GM23248 (cell line): ENCODE results near the gene CCDC127. TPM values are rescaled to one million over a fixed set of nuclear protein-coding genes. Genes with fewer than 3 reads are reported as not detected.
A peak's percentile ranks its signal among the peaks of the same experiment; 100 is the strongest.
"Not testable (repeated sequence)": the region's sequence is repeated elsewhere in the genome, so short reads cannot be mapped to it uniquely, and the experiment has no call there.

Experiments
- DNase-seq: peaks from one replicate; pipeline ENCODE4 v3.0.0-alpha.2; 2015
- H2AFZ ChIP-seq: fragments of 200-600 bp; sonication (generic); 2 replicates; pipeline ENCODE4 v1.6.1; 2016; ENCODE audit warnings: antibody characterized with exemption
- H3F3A ChIP-seq: fragments of 200-600 bp; sonication (generic); 2 replicates; pipeline ENCODE4 v1.6.1; 2016; ENCODE audit warnings: mild to moderate bottlenecking, antibody characterized with exemption, mixed run types; ENCODE audit not compliant: insufficient read depth
- H3K27ac ChIP-seq: fragments of 200-600 bp; sonication (generic); 2 replicates; pipeline ENCODE4 v1.5.1; 2016; ENCODE audit warnings: mild to moderate bottlenecking
- H3K27me3 ChIP-seq: fragments of 200-600 bp; sonication (generic); replicated peaks from 2 replicates; pipeline ENCODE4 v1.6.1; 2016; ENCODE audit warnings: mild to moderate bottlenecking; ENCODE audit not compliant: insufficient read depth
- H3K36me3 ChIP-seq: fragments of 200-600 bp; sonication (generic); 2 replicates; pipeline ENCODE4 v1.6.1; 2016; ENCODE audit warnings: low read depth, mild to moderate bottlenecking
- H3K4me1 ChIP-seq: fragments of 200-600 bp; sonication (generic); 2 replicates; pipeline ENCODE4 v1.6.1; 2016; ENCODE audit warnings: mild to moderate bottlenecking; ENCODE audit not compliant: insufficient read depth
- H3K4me2 ChIP-seq: fragments of 200-600 bp; sonication (generic); one replicate; pipeline ENCODE4 v1.6.1; 2016; ENCODE audit warnings: mild to moderate bottlenecking; ENCODE audit not compliant: unreplicated experiment
- H3K4me3 ChIP-seq: fragments of 200-600 bp; sonication (generic); 2 replicates; pipeline ENCODE4 v1.5.1; 2016; ENCODE audit warnings: mild to moderate bottlenecking
- H3K79me2 ChIP-seq: fragments of 200-600 bp; sonication (generic); 2 replicates; pipeline ENCODE4 v1.6.1; 2016; ENCODE audit warnings: mild to moderate bottlenecking; ENCODE audit not compliant: insufficient read depth
- H3K9ac ChIP-seq: fragments of 200-600 bp; sonication (generic); 2 replicates; pipeline ENCODE4 v1.6.1; 2016; ENCODE audit warnings: mild to moderate bottlenecking
- H3K9me2 ChIP-seq: fragments of 200-600 bp; sonication (generic); 2 replicates; pipeline ENCODE4 v1.6.1; 2016; ENCODE audit warnings: mixed run types, mild to moderate bottlenecking, moderate library complexity; ENCODE audit not compliant: insufficient read depth
- H3K9me3 ChIP-seq: fragments of 200-600 bp; sonication (generic); one replicate; pipeline ENCODE4 v1.6.1; 2017; ENCODE audit warnings: low read depth
- H4K20me1 ChIP-seq: fragments of 200-600 bp; sonication (generic); 2 replicates; pipeline ENCODE4 v1.6.0; 2016; ENCODE audit not compliant: insufficient read depth
- EZH2 ChIP-seq: fragments of 200-600 bp; sonication (generic); IDR thresholded peaks from 2 replicates; pipeline ENCODE4 v1.6.1; 2018; ENCODE audit warnings: antibody characterized with exemption, mild to moderate bottlenecking; ENCODE audit not compliant: insufficient read depth, poor library complexity, severe bottlenecking
- EZH2phosphoT487 ChIP-seq: fragments of 200-600 bp; sonication (generic); IDR thresholded peaks from 2 replicates; pipeline ENCODE4 v1.6.1; 2018; ENCODE audit warnings: antibody characterized with exemption, moderate library complexity, mild to moderate bottlenecking, low read depth; ENCODE audit not compliant: insufficient read depth
- WGBS, 2 experiments: methylation state at CpG; one replicate each; pipeline ENCODE4 v1.1.6; 2015 to 2017; ENCODE audit warnings: low lambda C conversion rate in 2 of 2, low coverage in 1 of 2; ENCODE audit errors: missing lambda C conversion rate in 2 of 2; 5-methylcytosine and 5-hydroxymethylcytosine counted together
- in situ Hi-C: fragments of 300-500 bp; cut with MboI; formaldehyde crosslinking; loops from 2 replicates; pipeline ENCODE4 v1.15.0; 2020
- polyA plus RNA-seq: library from polyadenylated mRNA; unstranded; fragments of >200 nt; fragmentation: Nextera tagmentation; extraction: Ambion mirVana; gene quantifications from 2 replicates; pipeline ENCODE4 v1.2.1, GENCODE V29; 2016
- total RNA-seq: library from RNA; depleted of rRNA; stranded (reverse); fragments of >200 nt; shearing (Covaris generic); gene quantifications from 2 replicates; pipeline ENCODE4 v1.2.3, GENCODE V29; 2014; rRNA removed

The CCDC127 gene
- total RNA-seq: 6.3 and 7.5 TPM in 2 replicates
- 10.4 and 11.3 TPM in 2 replicates for polyA plus RNA-seq

- Histone ChIP-seq H3K27ac (peak within 1 kb of the TSS; percentile 60), H4K20me1 (peaks cover 13% of the 10 kb centered on the region; the same call in 1 of the 2 replicates), H3K4me3 (peak within 1 kb of the TSS; percentile 94), H3K4me2 (peak within 1 kb of the TSS; percentile 98), H3K9ac (peak within 1 kb of the TSS; percentile 89), H2AFZ (peak within 1 kb of the TSS; percentile 89), H3K4me1 (peaks cover 20% of the 10 kb centered on the region), H3K79me2 (peaks cover 78% of the 10 kb centered on the region), H3F3A (peaks cover 20% of the 10 kb centered on the region)
- H3K9me3 ChIP-seq, in situ Hi-C loops, H3K9me2 ChIP-seq, H3K27me3 ChIP-seq, H3K36me3 ChIP-seq: not testable (repeated sequence)
- WGBS, 2 experiments: 3 to 4% methylated on average over 57 to 60 of the region's 75 CpGs
- peak; percentile 97 for DNase-seq
Measured at GRCh38 chr5:217494-218456, at the start of gene CCDC127, which contains the start of gene SDHA. Gene CCDC127 (minus strand): TSS chr5:218153. CDS start chr5:216849, 1,304 bp downstream. Gene SDHA (plus strand): TSS chr5:218320. CDS start chr5:218356, 36 bp downstream.

DNA sequence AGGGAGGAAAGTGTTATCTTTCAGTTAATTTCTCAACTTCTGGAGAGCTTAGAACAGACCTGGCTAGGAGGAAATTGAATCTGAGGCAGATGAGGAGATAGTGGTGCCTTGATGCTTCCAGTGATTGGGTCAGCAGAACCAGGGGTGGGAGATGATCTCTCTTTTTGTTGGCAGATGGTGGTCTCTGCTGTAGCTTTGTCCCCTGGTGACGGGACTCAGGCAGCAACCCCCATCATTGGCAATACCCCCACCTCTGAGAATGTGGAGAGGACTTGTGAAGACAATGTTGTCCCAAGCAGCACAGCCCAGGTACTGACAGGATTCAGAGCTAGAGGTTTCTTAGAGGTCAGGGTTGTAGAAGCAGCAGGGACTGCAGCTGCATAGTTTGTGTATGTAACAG lies 49.8 kb upstream of the CCDC127 start:
- WGBS, 2 experiments: 70 to 92% methylated on average over 1 of the region's 1 CpG

DNA sequence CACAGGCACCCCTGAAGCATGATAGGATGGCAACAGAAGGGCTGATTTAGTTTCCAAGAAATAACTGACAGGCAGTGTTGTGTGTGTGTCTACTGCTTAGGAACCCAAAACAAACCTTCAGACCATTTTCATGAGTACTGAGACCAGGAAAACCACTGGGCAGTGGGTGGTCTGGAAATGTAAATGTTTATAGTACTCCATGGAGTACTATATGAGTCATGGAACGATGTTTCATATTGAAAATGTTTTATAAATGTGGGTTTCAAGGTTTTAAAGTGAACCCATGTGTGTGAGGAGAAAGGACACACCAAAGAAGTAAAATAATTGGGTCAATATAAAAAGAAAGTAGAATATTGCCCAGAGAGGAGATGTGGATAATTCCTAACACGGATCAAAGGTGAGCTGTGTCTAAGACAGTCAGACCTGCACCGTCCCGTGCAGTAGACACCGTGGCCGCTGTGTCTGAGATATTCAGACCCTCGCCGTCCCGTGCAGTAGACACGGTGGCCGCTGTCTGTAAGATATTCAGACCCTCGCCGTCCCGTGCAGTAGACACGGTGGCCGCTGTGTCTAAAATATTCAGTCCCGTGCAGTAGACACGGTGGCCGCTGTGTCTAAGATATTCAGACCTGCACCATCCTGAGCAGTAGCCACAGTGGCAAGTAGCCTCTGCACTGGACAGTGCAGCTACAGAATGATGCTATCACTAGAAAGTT lies 48.5 kb upstream of the CCDC127 start:
- H3K27me3 ChIP-seq, H3K9ac ChIP-seq, H4K20me1 ChIP-seq, H3K9me3 ChIP-seq, H2AFZ ChIP-seq, in situ Hi-C loops, H3K79me2 ChIP-seq, H3K4me2 ChIP-seq, H3K4me3 ChIP-seq, H3K9me2 ChIP-seq, H3K36me3 ChIP-seq, H3K27ac ChIP-seq: not testable (repeated sequence)
- WGBS, 2 experiments: 92 to 94% methylated on average over 18 to 19 of the region's 19 CpGs
- peak; percentile 44 for DNase-seq
- H3K4me1 ChIP-seq: peaks cover 11% of the 10 kb centered on the region
- peaks cover 19% of the 10 kb centered on the region for H3F3A ChIP-seq

More for the DNA sequence above, 49.8 kb upstream of the CCDC127 start:
- Histone ChIP-seq H3K4me3 (no peak overlapping the region), H3K27ac (no peak overlapping the region), H3K36me3 (no peaks in the 10 kb centered on the region; the same call in 1 of the 2 replicates), H2AFZ (no peak overlapping the region), H3K27me3 (no peaks in the 10 kb centered on the region), H3K9me3 (no peaks in the 10 kb centered on the region), H3F3A (peaks cover 12% of the 10 kb centered on the region), H3K9me2 (no peaks in the 10 kb centered on the region), H3K9ac (no peak overlapping the region), H3K79me2 (peaks cover 12% of the 10 kb centered on the region), H4K20me1 (no peaks in the 10 kb centered on the region), H3K4me1 (peaks cover 11% of the 10 kb centered on the region), H3K4me2 (no peak overlapping the region)
- no peak for DNase-seq
- in situ Hi-C loops: no loop called here
- TF ChIP-seq EZH2phosphoT487 (no peak), EZH2 (no peak)

DNA sequence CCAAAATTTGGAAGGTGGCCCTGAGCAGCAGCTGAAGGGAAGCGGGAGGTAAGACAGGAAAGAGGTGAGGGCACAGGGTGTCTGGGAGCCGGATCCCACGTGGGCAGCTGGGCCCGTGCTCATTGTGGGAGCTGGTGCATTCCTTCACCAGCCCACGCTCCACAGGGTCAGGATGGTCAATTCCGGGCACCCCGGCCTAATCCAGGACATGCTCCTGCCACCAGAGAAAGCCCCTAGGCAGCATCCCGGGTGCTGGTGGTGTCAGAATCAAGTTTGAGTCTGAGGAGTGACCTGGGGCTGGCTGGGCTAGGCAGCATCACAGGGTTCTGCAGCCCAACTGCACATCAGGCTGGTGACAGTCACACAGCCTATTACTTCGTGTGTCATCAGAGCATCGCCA lies 46.4 kb upstream of the CCDC127 start:
- Histone ChIP-seq H3K36me3 (no peaks in the 10 kb centered on the region; the same call in 1 of the 2 replicates), H3K27me3 (no peaks in the 10 kb centered on the region), H3K4me2 (peak overlapping the region; percentile 50), H3K9ac (peak overlapping the region; percentile 65), H3K79me2 (no peaks in the 10 kb centered on the region), H3K27ac (peak overlapping the region; percentile 80), H4K20me1 (no peaks in the 10 kb centered on the region), H3K9me2 (no peaks in the 10 kb centered on the region), H3K4me1 (peaks cover 11% of the 10 kb centered on the region), H3F3A (peaks cover 12% of the 10 kb centered on the region), H2AFZ (no peak overlapping the region), H3K4me3 (no peak overlapping the region), H3K9me3 (no peaks in the 10 kb centered on the region)
- WGBS, 2 experiments: 95 to 98% methylated on average over 8 to 10 of the region's 10 CpGs
- no peak for DNase-seq
- in situ Hi-C loops: no loop called here
- no peak for TF ChIP-seq EZH2phosphoT487
- no peak for TF ChIP-seq EZH2

GRCh38 chr5:263275-263974 lies 45.5 kb upstream of the CCDC127 start:
- peak; percentile 93 for DNase-seq
- Histone ChIP-seq H3K27ac (peak overlapping the region; percentile 80), H3K4me1 (peaks cover 11% of the 10 kb centered on the region), H3K9ac (peak overlapping the region; percentile 65), H3K4me2 (peak overlapping the region; percentile 50)
- H2AFZ ChIP-seq, H3K4me3 ChIP-seq, in situ Hi-C loops, H3K27me3 ChIP-seq, H3F3A ChIP-seq, H3K36me3 ChIP-seq, H4K20me1 ChIP-seq, H3K9me2 ChIP-seq, H3K9me3 ChIP-seq, H3K79me2 ChIP-seq: not testable (repeated sequence)
- 73 to 76% methylated on average over 9 of the region's 9 CpGs for WGBS, 2 experiments
